Hematopoietic multipotent progenitor cell (in vitro differentiated cells): ENCODE data around the gene PTPRD. TPM values are rescaled to one million over a fixed set of nuclear protein-coding genes. Genes with fewer than 3 reads are reported as not detected.

ENCODE experiments used
- DNase-seq, 3 donors: peaks; one replicate each; pipeline ENCODE4 v3.0.0-alpha.2; 2011 to 2015; ENCODE audit warnings: low read depth in 2 of 3, low spot score in 2 of 3
- total RNA-seq: library from RNA; depleted of rRNA; stranded (reverse); fragments of >200 nt; gene quantifications from one replicate; pipeline ENCODE4 v1.2.3, GENCODE V29; 2012

The PTPRD gene
- total RNA-seq, 1 donor = 16.2 TPM

- DNase-seq = no peak
These were observed 1380.9 kb downstream of the PTPRD start for GRCh38 chr9:9231946-9232345.

GRCh38 chr9:9229269-9229668 is 1383.5 kb downstream of the PTPRD start:
- DNase-seq = no peak

- DNase-seq = no peak
These were observed 1389.6 kb downstream of the PTPRD start for GRCh38 chr9:9223175-9223574.

- no peak for DNase-seq
These were observed 1390.1 kb downstream of the PTPRD start for GRCh38 chr9:9222730-9223129.

GRCh38 chr9:9216934-9217333 is 1395.9 kb downstream of the PTPRD start:
- no peak for DNase-seq

- no peak for DNase-seq
These were observed 1397.8 kb downstream of the PTPRD start for GRCh38 chr9:9215050-9215449.

GRCh38 chr9:9214066-9214465 is 1398.7 kb downstream of the PTPRD start:
- DNase-seq = no peak

- no peak for DNase-seq
These were observed 1399.8 kb downstream of the PTPRD start for GRCh38 chr9:9212963-9213362.

GRCh38 chr9:9202276-9202675 is 1410.5 kb downstream of the PTPRD start:
- no peak for DNase-seq

GRCh38 chr9:9186086-9186485 is 1426.7 kb downstream of the PTPRD start:
- no peak for DNase-seq

GRCh38 chr9:9182431-9182830 is 1430.4 kb downstream of the PTPRD start:
- no peak for DNase-seq

- DNase-seq = no peak
These were observed 1435.7 kb downstream of the PTPRD start for GRCh38 chr9:9177081-9177480.

- DNase-seq = no peak
These were observed 1438.4 kb downstream of the PTPRD start for GRCh38 chr9:9174358-9174757.

GRCh38 chr9:9173264-9173663 is 1439.5 kb downstream of the PTPRD start:
- DNase-seq = no peak

GRCh38 chr9:9170439-9171134 is 1442.2 kb downstream of the PTPRD start:
- DNase-seq = no peak

- no peak for DNase-seq
These were observed 1470.8 kb downstream of the PTPRD start for GRCh38 chr9:9142001-9142400.

GRCh38 chr9:9133526-9133925 is 1479.3 kb downstream of the PTPRD start:
- DNase-seq = no peak

GRCh38 chr9:9124616-9125015 is 1488.2 kb downstream of the PTPRD start:
- no peak for DNase-seq

GRCh38 chr9:9122230-9122875 is 1490.4 kb downstream of the PTPRD start:
- no peak for DNase-seq

- no peak for DNase-seq
These were observed 1494.9 kb downstream of the PTPRD start for GRCh38 chr9:9117866-9118265.

- DNase-seq = no peak
These were observed 1500.6 kb downstream of the PTPRD start for GRCh38 chr9:9112001-9112720.

GRCh38 chr9:9108641-9109040 is 1504.2 kb downstream of the PTPRD start:
- no peak for DNase-seq
